HFFc6 (cell line): ENCODE measurements around the gene DLG5. TPM values are rescaled to one million over a fixed set of nuclear protein-coding genes. Genes with fewer than 3 reads are reported as not detected.
A peak's percentile ranks its signal among the peaks of the same experiment; 100 is the strongest.

Source experiments
- DNase-seq: peaks from one replicate; pipeline ENCODE4 v3.0.0-alpha.2; 2018
- H3K27ac Mint-ChIP-seq: 2 replicates; pipeline ENCODE4 v1.8.0; 2020; ENCODE audit warnings: mild to moderate bottlenecking, mixed read lengths
- H3K27me3 Mint-ChIP-seq: 2 replicates; pipeline ENCODE4 v1.8.0; 2021; ENCODE audit warnings: mild to moderate bottlenecking, moderate library complexity, mixed read lengths; ENCODE audit not compliant: insufficient read depth
- H3K36me3 Mint-ChIP-seq: 2 replicates; pipeline ENCODE4 v1.8.0; 2021; ENCODE audit warnings: low read depth, mixed read lengths
- H3K4me1 Mint-ChIP-seq: 2 replicates; pipeline ENCODE4 v1.8.0; 2020; ENCODE audit warnings: low read depth, mixed read lengths
- H3K4me3 Mint-ChIP-seq: 2 replicates; pipeline ENCODE4 v1.8.0; 2020; ENCODE audit warnings: mild to moderate bottlenecking, moderate library complexity, mixed read lengths
- H3K9me3 Mint-ChIP-seq: 2 replicates; pipeline ENCODE4 v1.8.0; 2020; ENCODE audit warnings: mild to moderate bottlenecking, mixed read lengths
- total RNA-seq, 6 experiments: library from RNA; stranded (reverse); fragmentation: NEBNext Ultra II Directional; extraction: Animal tissue kit (Norgen Biotek cat#: 25700); gene quantifications; 2 replicates in 1 of 6; 3 replicates in 5 of 6; pipeline ENCODE4 v1.2.3, GENCODE V29; 2021
- TF ChIP-seq, protein P1 (sequence below): fragments of 200-600 bp; sonication (generic); IDR thresholded peaks from 2 replicates; pipeline ENCODE4 v1.5.0; 2021; ENCODE audit warnings: antibody characterized with exemption, mild to moderate bottlenecking

DLG5 gene
- total RNA-seq, 6 experiments from 2014 or later, result 48.2 to 52.9 (median 49.7) TPM

GRCh38 chr10:77806511-77807157 is 119.9 kb downstream of the DLG5 start:
- Mint-ChIP-seq H3K9me3 (no peaks in the 10 kb centered on the region), H3K4me3 (no peak overlapping the region), H3K36me3 (peaks cover 28% of the 10 kb centered on the region), H3K27me3 (peaks cover 7% of the 10 kb centered on the region), H3K4me1 (peaks cover 16% of the 10 kb centered on the region), H3K27ac (no peak overlapping the region)
- no peak for DNase-seq
- TF ChIP-seq, protein P1, sequence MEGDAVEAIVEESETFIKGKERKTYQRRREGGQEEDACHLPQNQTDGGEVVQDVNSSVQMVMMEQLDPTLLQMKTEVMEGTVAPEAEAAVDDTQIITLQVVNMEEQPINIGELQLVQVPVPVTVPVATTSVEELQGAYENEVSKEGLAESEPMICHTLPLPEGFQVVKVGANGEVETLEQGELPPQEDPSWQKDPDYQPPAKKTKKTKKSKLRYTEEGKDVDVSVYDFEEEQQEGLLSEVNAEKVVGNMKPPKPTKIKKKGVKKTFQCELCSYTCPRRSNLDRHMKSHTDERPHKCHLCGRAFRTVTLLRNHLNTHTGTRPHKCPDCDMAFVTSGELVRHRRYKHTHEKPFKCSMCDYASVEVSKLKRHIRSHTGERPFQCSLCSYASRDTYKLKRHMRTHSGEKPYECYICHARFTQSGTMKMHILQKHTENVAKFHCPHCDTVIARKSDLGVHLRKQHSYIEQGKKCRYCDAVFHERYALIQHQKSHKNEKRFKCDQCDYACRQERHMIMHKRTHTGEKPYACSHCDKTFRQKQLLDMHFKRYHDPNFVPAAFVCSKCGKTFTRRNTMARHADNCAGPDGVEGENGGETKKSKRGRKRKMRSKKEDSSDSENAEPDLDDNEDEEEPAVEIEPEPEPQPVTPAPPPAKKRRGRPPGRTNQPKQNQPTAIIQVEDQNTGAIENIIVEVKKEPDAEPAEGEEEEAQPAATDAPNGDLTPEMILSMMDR, result no peak

GRCh38 chr10:77805676-77806075 is 120.9 kb downstream of the DLG5 start:
- Mint-ChIP-seq H3K9me3 (no peaks in the 10 kb centered on the region), H3K4me1 (peaks cover 26% of the 10 kb centered on the region), H3K4me3 (no peak overlapping the region), H3K27me3 (peaks cover 6% of the 10 kb centered on the region), H3K27ac (no peak overlapping the region), H3K36me3 (peaks cover 27% of the 10 kb centered on the region)
- no peak for DNase-seq
- TF ChIP-seq, protein P1, result no peak

GRCh38 chr10:77804371-77804770 is 122.2 kb downstream of the DLG5 start:
- Mint-ChIP-seq H3K9me3 (no peaks in the 10 kb centered on the region), H3K4me3 (no peak overlapping the region), H3K27ac (no peak overlapping the region), H3K27me3 (peaks cover 5% of the 10 kb centered on the region), H3K36me3 (peaks cover 31% of the 10 kb centered on the region), H3K4me1 (peaks cover 29% of the 10 kb centered on the region)
- TF ChIP-seq, protein P1, result no peak
- no peak for DNase-seq

DNA sequence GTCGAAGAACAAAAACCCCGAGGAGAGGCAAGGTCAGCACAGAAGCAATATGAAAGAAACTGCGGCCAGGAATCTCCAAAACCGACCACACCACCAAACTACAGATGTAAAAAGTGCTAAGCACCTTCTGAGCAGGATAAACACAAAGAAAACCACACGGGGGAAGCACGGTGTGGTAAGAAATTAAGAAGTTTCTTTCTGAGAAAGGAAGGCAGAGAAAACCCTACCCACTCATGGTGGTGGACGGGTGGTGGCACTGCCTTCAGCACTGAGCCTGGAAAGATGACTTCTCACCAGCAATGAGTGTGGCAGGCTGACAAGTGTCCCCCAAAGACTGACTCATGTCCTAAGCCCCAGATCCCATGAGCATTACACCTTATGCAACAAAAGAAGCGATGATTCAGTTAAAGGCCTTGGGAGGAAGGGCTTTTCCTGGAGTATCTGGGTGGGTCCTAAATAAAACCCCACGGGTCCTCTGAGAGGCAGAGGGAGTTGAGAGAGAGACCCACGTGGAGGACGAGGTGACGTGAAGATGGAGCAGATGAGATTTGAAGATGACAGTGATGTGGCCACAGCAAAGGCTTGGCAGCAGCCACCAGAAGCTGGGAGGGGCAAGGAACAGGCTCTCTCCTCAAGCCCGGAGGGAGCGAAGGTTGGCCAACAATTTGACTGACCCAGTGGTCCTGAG is 124.9 kb downstream of the DLG5 start:
- peak; percentile 68 for DNase-seq
- Mint-ChIP-seq H3K27me3 (no peaks in the 10 kb centered on the region; the same call in 1 of the 2 replicates), H3K4me3 (peak overlapping the region; percentile 36; the same call in 1 of the 2 replicates), H3K4me1 (peaks cover 37% of the 10 kb centered on the region), H3K9me3 (no peaks in the 10 kb centered on the region), H3K27ac (peak overlapping the region; percentile 81), H3K36me3 (peaks cover 41% of the 10 kb centered on the region)
- TF ChIP-seq, protein P1, result no peak

DNA sequence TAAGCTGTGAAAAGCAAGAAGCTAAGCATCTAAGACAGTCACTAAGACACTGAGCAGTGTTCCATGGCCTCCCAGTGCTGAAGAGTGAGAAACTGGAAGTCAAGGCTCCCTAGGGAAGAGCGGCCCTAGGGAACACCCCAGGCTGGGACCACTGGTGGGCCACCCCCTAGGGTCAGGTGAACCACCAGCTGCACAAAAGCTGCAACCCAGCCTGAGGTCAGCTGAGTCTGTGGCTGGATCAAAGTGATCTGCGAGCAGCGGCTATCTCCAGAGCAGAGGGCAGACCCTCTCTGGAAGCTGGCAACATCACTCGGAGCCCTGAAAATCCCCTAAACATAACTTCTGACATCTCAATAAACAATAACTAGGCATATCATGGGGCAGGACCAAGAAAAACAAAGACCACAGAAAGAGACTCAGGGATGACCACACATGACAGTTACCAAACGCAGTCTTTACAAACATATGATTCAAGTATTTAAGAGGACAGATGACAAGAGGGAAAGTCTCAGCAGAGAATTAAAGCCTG is 125.8 kb downstream of the DLG5 start:
- H3K9me3 Mint-ChIP-seq, result no peaks in the 10 kb centered on the region

More for the DNA sequence above, 125.8 kb downstream of the DLG5 start:
- peaks cover 38% of the 10 kb centered on the region for H3K36me3 Mint-ChIP-seq
- TF ChIP-seq, protein P1, result no peak
- H3K4me1 Mint-ChIP-seq, result peaks cover 37% of the 10 kb centered on the region
- H3K27ac Mint-ChIP-seq, result peak overlapping the region; percentile 81
- H3K27me3 Mint-ChIP-seq, result no peaks in the 10 kb centered on the region; the same call in 1 of the 2 replicates
- H3K4me3 Mint-ChIP-seq, result no peak overlapping the region
- no peak for DNase-seq
